ENCODE results near the gene CKAP5.

DNA sequence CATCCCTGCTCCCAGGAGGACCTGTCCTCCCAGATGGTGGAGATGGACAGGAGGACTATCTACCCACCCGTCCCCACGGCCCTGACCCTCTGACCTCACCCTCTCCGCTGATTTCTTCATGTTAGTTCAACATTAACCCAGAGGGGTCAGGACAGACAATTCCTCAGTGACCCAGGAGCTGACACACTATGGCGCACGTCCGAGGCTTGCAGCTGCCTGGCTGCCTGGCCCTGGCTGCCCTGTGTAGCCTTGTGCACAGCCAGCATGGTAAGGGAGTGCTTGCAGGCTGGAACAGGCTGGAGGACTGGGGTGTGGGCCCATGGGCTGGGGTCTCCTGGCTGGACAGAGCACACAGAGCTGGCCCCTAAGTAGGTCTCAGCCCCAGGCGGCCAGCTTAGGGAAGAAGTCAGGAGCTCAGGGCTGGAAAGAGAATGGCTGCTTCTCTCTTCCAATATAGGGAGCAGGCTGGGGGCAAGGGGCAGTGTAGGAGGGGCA lies 127.0 kb downstream of the CKAP5 start, which contains the start of gene F2:
- TF ChIP-seq, protein P1, sequence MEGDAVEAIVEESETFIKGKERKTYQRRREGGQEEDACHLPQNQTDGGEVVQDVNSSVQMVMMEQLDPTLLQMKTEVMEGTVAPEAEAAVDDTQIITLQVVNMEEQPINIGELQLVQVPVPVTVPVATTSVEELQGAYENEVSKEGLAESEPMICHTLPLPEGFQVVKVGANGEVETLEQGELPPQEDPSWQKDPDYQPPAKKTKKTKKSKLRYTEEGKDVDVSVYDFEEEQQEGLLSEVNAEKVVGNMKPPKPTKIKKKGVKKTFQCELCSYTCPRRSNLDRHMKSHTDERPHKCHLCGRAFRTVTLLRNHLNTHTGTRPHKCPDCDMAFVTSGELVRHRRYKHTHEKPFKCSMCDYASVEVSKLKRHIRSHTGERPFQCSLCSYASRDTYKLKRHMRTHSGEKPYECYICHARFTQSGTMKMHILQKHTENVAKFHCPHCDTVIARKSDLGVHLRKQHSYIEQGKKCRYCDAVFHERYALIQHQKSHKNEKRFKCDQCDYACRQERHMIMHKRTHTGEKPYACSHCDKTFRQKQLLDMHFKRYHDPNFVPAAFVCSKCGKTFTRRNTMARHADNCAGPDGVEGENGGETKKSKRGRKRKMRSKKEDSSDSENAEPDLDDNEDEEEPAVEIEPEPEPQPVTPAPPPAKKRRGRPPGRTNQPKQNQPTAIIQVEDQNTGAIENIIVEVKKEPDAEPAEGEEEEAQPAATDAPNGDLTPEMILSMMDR (conservative IDR thresholded peaks at IDR 0.05; ENCODE audit: low read length): no peak
- TF ChIP-seq EZH2phosphoT487 (IDR thresholded peaks at IDR 0.05; ENCODE audit: borderline replicate concordance): no peak

All from Loucy (cell line).